Hepatocyte (in vitro differentiated cells): Measurements from ENCODE around the gene PAN2. TPM values are rescaled to one million over a fixed set of nuclear protein-coding genes. Genes with fewer than 3 reads are reported as not detected.
"Not testable (repeated sequence)": the region's sequence is repeated elsewhere in the genome, so short reads cannot be mapped to it uniquely, and the experiment has no call there.

Experiments used
- DNase-seq: peaks from one replicate; pipeline ENCODE4 v3.0.0-alpha.2; 2016; ENCODE audit warnings: low spot score
- H2AFZ ChIP-seq: fragments of 200-600 bp; sonication (generic); 2 replicates; pipeline ENCODE4 v1.6.0; 2016; ENCODE audit warnings: antibody characterized with exemption, mild to moderate bottlenecking
- H3K27ac ChIP-seq: fragments of 200-600 bp; sonication (generic); 2 replicates; pipeline ENCODE4 v1.5.1; 2016; ENCODE audit warnings: mild to moderate bottlenecking
- H3K27me3 ChIP-seq: fragments of 200-600 bp; sonication (generic); 2 replicates; pipeline ENCODE4 v1.6.1; 2016
- H3K36me3 ChIP-seq: fragments of 200-600 bp; sonication (generic); replicated peaks from 2 replicates; pipeline ENCODE4 v1.5.1; 2016; ENCODE audit warnings: low read depth; ENCODE audit not compliant: insufficient read depth
- H3K4me1 ChIP-seq: fragments of 200-600 bp; sonication (generic); 2 replicates; pipeline ENCODE4 v1.5.1; 2016; ENCODE audit warnings: mild to moderate bottlenecking, moderate library complexity; ENCODE audit not compliant: insufficient read depth
- H3K4me2 ChIP-seq: fragments of 200-600 bp; sonication (generic); 2 replicates; pipeline ENCODE4 v1.6.0; 2016
- H3K4me3 ChIP-seq: fragments of 200-600 bp; sonication (generic); 2 replicates; pipeline ENCODE4 v1.5.1; 2016; ENCODE audit warnings: mild to moderate bottlenecking
- H3K79me2 ChIP-seq: fragments of 200-600 bp; sonication (generic); 2 replicates; pipeline ENCODE4 v1.6.0; 2017; ENCODE audit warnings: mild to moderate bottlenecking
- H3K9me2 ChIP-seq: fragments of 200-600 bp; sonication (generic); replicated peaks from 2 replicates; pipeline ENCODE4 v1.6.0; 2017; ENCODE audit warnings: mild to moderate bottlenecking; ENCODE audit not compliant: insufficient read depth
- H3K9me3 ChIP-seq: fragments of 200-600 bp; sonication (generic); 2 replicates; pipeline ENCODE4 v1.5.1; 2016; ENCODE audit warnings: low read depth, mild to moderate bottlenecking
- H4K20me1 ChIP-seq: fragments of 200-600 bp; sonication (generic); 2 replicates; pipeline ENCODE4 v1.6.0; 2016; ENCODE audit warnings: mild to moderate bottlenecking; ENCODE audit not compliant: insufficient read depth, poor library complexity, severe bottlenecking
- CTCF ChIP-seq: fragments of 200-600 bp; sonication (generic); IDR thresholded peaks from 2 replicates; pipeline ENCODE4 v1.5.1; 2016; ENCODE audit warnings: antibody characterized with exemption, mild to moderate bottlenecking; ENCODE audit not compliant: poor library complexity
- EZH2 ChIP-seq: fragments of 200-600 bp; sonication (generic); IDR thresholded peaks from 2 replicates; pipeline ENCODE4 v1.6.1; 2016; ENCODE audit warnings: antibody characterized with exemption, mild to moderate bottlenecking, borderline replicate concordance
- EZH2phosphoT487 ChIP-seq: fragments of 200-600 bp; sonication (generic); IDR thresholded peaks from one replicate; pipeline ENCODE4 v1.6.1; 2018; ENCODE audit warnings: antibody characterized with exemption, mild to moderate bottlenecking, low read depth, moderate library complexity; ENCODE audit not compliant: unreplicated experiment, severe bottlenecking
- WGBS: methylation state at CpG from one replicate; pipeline ENCODE4 v1.1.6; 2016; ENCODE audit warnings: low lambda C conversion rate; ENCODE audit errors: missing lambda C conversion rate; 5-methylcytosine and 5-hydroxymethylcytosine counted together
- polyA plus RNA-seq: library from polyadenylated mRNA; unstranded; fragments of >200 nt; fragmentation: Nextera tagmentation; extraction: Ambion mirVana; gene quantifications from 2 replicates; pipeline ENCODE4 v1.2.1, GENCODE V29; 2016
- total RNA-seq: library from RNA; depleted of rRNA; stranded (reverse); fragments of >200 nt; gene quantifications from 2 replicates; pipeline ENCODE4 v1.2.3, GENCODE V29; 2014

PAN2 gene
- total and polyA plus RNA-seq, 2 experiments from 2014 or later = 23.6 to 29.4 TPM

- H3K27ac ChIP-seq = no peak overlapping the region
- no peaks in the 10 kb centered on the region for H3K27me3 ChIP-seq
- no peak overlapping the region for H2AFZ ChIP-seq
- no peak for DNase-seq
- H3K9me2 ChIP-seq = no peaks in the 10 kb centered on the region
- H3K4me1 ChIP-seq = no peaks in the 10 kb centered on the region
- H3K36me3 ChIP-seq = no peaks in the 10 kb centered on the region
- H3K4me3 ChIP-seq = no peak overlapping the region
- WGBS = 88% methylated on average over 6 of the region's 6 CpGs
- H3K9me3 ChIP-seq = no peaks in the 10 kb centered on the region
- H4K20me1 ChIP-seq = no peaks in the 10 kb centered on the region
- no peak for TF ChIP-seq EZH2
- TF ChIP-seq CTCF = no peak
- TF ChIP-seq EZH2phosphoT487 = no peak
- peaks cover 2% of the 10 kb centered on the region for H3K79me2 ChIP-seq
- no peak overlapping the region for H3K4me2 ChIP-seq
These were observed 51.8 kb downstream of the PAN2 start for GRCh38 chr12:56282030-56282429.

GRCh38 chr12:56280849-56281248, 53.0 kb downstream of the PAN2 start:
- no peak overlapping the region for H3K4me2 ChIP-seq
- H4K20me1 ChIP-seq = no peaks in the 10 kb centered on the region
- H3K4me1 ChIP-seq = no peaks in the 10 kb centered on the region
- no peak overlapping the region for H3K4me3 ChIP-seq
- peaks cover 1% of the 10 kb centered on the region for H3K79me2 ChIP-seq
- H3K9me3 ChIP-seq = no peaks in the 10 kb centered on the region
- TF ChIP-seq EZH2 (no peak), CTCF (no peak), EZH2phosphoT487 (no peak)
- H2AFZ ChIP-seq = no peak overlapping the region
- H3K27ac ChIP-seq = no peak overlapping the region
- no peak for DNase-seq
- no peaks in the 10 kb centered on the region for H3K9me2 ChIP-seq
- H3K36me3 ChIP-seq = no peaks in the 10 kb centered on the region
- no peaks in the 10 kb centered on the region for H3K27me3 ChIP-seq

- Histone ChIP-seq H3K79me2 (no peaks in the 10 kb centered on the region), H3K27me3 (no peaks in the 10 kb centered on the region), H3K36me3 (peaks cover 3% of the 10 kb centered on the region), H3K27ac (no peak overlapping the region), H3K4me3 (no peak overlapping the region), H3K9me2 (no peaks in the 10 kb centered on the region), H3K4me1 (no peaks in the 10 kb centered on the region), H3K4me2 (no peak overlapping the region), H2AFZ (no peak overlapping the region), H4K20me1 (no peaks in the 10 kb centered on the region), H3K9me3 (no peaks in the 10 kb centered on the region)
- no peak for TF ChIP-seq EZH2phosphoT487
- no peak for TF ChIP-seq CTCF
- no peak for TF ChIP-seq EZH2
- no peak for DNase-seq
- WGBS = 94% methylated on average over 3 of the region's 3 CpGs
These were observed 54.9 kb downstream of the PAN2 start for GRCh38 chr12:56278905-56279304.

- Histone ChIP-seq H3K79me2 (no peaks in the 10 kb centered on the region), H3K4me3 (no peak overlapping the region), H3K36me3 (peaks cover 3% of the 10 kb centered on the region), H3K4me2 (no peak overlapping the region), H3K9me2 (no peaks in the 10 kb centered on the region), H3K27ac (no peak overlapping the region), H2AFZ (no peak overlapping the region), H4K20me1 (no peaks in the 10 kb centered on the region), H3K9me3 (no peaks in the 10 kb centered on the region), H3K4me1 (no peaks in the 10 kb centered on the region), H3K27me3 (no peaks in the 10 kb centered on the region)
- whole genome bisulfite sequencing = 98% methylated on average over 2 of the region's 2 CpGs
- DNase-seq = no peak
- TF ChIP-seq CTCF = no peak
These were observed 59.5 kb downstream of the PAN2 start for GRCh38 chr12:56274299-56274698.

GRCh38 chr12:56272468-56272867, 61.3 kb downstream of the PAN2 start:
- H3K79me2 ChIP-seq, H3K36me3 ChIP-seq: not testable (repeated sequence)

More at GRCh38 chr12:56272468-56272867, 61.3 kb downstream of the PAN2 start:
- 96% methylated on average over 2 of the region's 2 CpGs for WGBS
- H3K27ac ChIP-seq, H3K27me3 ChIP-seq, H3K9me3 ChIP-seq, H3K9me2 ChIP-seq, H2AFZ ChIP-seq, H3K4me1 ChIP-seq, DNase-seq, H3K4me2 ChIP-seq, H4K20me1 ChIP-seq, H3K4me3 ChIP-seq: not testable (repeated sequence)
